Uterus (tissue), 2 donors: ENCODE data around the gene SLC66A2.

Experiments used
- CTCF ChIP-seq, 4 experiments: fragments of 200-600 bp in 2 of 4; fragments of 450-650 bp in 2 of 4; sonication (generic) in 2 of 4; IDR thresholded peaks; one replicate each; pipeline ENCODE4 v1.5.1; 2016 to 2019; ENCODE audit warnings: antibody characterized with exemption in 4 of 4, mild to moderate bottlenecking in 2 of 4, moderate library complexity in 1 of 4
- POLR2A ChIP-seq, 2 donors: fragments of 450-650 bp; IDR thresholded peaks; one replicate each; pipeline ENCODE4 v1.6.1; 2016; ENCODE audit warnings: antibody characterized with exemption in 2 of 2, mild to moderate bottlenecking in 1 of 2, moderate library complexity in 1 of 2

DNA sequence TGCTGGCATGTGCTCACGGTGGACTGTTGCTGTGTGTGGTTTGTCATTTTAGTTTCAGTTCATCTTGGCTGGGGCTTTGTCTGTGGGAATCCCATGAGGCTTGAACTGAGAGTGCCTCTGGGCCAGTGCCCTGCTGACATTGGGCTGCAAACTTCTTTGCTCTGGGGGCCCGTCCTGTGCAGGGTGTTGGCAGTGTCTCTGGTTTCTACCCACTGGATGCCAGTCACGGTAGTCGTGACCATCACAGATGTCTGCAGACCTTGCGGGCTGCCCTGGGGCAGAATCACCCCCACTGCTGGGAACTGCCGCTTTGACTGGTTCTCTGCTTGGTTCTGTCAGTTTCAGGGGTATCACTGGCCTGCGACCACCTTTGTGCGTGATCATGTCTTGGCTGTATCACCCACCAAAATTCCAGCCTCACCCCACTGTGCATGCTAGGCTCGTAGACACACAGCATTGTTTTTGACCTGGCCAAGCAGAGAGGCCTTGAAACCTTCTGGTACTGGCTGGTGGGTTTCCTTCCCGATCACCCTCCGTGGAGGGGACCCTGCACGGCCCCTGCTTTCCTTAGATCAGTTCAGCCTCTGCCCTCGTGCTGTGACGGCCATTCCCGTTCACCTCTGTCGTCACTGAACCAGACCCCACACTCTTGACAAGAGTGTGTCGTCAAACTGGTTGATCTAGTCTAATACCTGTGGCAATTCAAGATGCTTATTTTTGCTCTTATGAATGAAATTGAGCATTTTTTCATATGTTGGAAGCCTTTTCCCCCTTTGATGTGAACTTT is 96.1 kb downstream of the SLC66A2 start:
- no peak for TF ChIP-seq CTCF (IDR thresholded peaks at IDR 0.05)
- TF ChIP-seq POLR2A (IDR thresholded peaks at IDR 0.05): no peak
